SK-N-SH (cell line): ENCODE results near the gene PRELID1. TPM values are rescaled to one million over a fixed set of nuclear protein-coding genes. Genes with fewer than 3 reads are reported as not detected.
A peak's percentile ranks its signal among the peaks of the same experiment; 100 is the strongest.

Experiments used
- CTCF ChIA-PET: fragments of 300-600, 350-600 bp; formaldehyde crosslinking; extraction: SDS; loops from one replicate; lab custom pipeline; 2021; lab: Yijun Ruan, JAX
- POLR2A ChIA-PET: fragments of 350-600 bp; sonication (Branson Sonifier 250); formaldehyde crosslinking; extraction: SDS; loops from one replicate; lab custom pipeline; 2020; ENCODE audit warnings: antibody characterized with exemption, inconsistent platforms; lab: Yijun Ruan, JAX
- DNase-seq: peaks from one replicate; pipeline ENCODE4 v3.0.0; 2012
- H2AFZ ChIP-seq: fragments of 200-600 bp; sonication (generic); 2 replicates; pipeline ENCODE4 v1.8.1; 2016; ENCODE audit warnings: antibody characterized with exemption, mild to moderate bottlenecking, low read depth
- H3F3A ChIP-seq: fragments of 200-600 bp; sonication (generic); replicated peaks from 2 replicates; pipeline ENCODE3; 2016; ENCODE audit warnings: antibody characterized with exemption, mild to moderate bottlenecking; ENCODE audit not compliant: insufficient read depth
- H3K27ac ChIP-seq, 2 experiments: fragments of 200-500 bp in 1 of 2; fragments of 200-600 bp in 1 of 2; sonication (Bioruptor generic) in 1 of 2; sonication (generic), shearing (Covaris generic) in 1 of 2; 2 replicates each; pipeline versions ENCODE4 v1.5.1 to v1.6.1; 2014 to 2016; ENCODE audit warnings: low read depth in 2 of 2, inconsistent platforms in 1 of 2, low read length in 1 of 2, mild to moderate bottlenecking in 1 of 2, mixed read lengths in 1 of 2
- H3K27me3 ChIP-seq: fragments of 200-600 bp; sonication (generic), shearing (Covaris generic); 2 replicates; pipeline ENCODE4 v1.6.1; 2016; ENCODE audit warnings: mixed run types; ENCODE audit not compliant: insufficient read depth
- H3K36me3 ChIP-seq, 2 experiments: fragments of 200-500 bp in 1 of 2; fragments of 200-600 bp in 1 of 2; sonication (Bioruptor generic) in 1 of 2; sonication (generic) in 1 of 2; replicated peaks in 1 of 2; 2 replicates each; pipeline versions ENCODE3 to v1.5.1; 2014 to 2016; ENCODE audit warnings: low read length in 1 of 2, mild to moderate bottlenecking in 1 of 2; ENCODE audit not compliant: insufficient read depth in 2 of 2, control insufficient read depth in 1 of 2
- H3K4me1 ChIP-seq, 2 experiments: fragments of 200-500 bp in 1 of 2; fragments of 200-600 bp in 1 of 2; sonication (Bioruptor generic) in 1 of 2; sonication (generic), shearing (Covaris generic) in 1 of 2; 2 replicates each; pipeline versions ENCODE4 v1.5.1 to v1.6.1; 2014 to 2016; ENCODE audit warnings: low read depth in 1 of 2, low read length in 1 of 2, mixed run types in 1 of 2; ENCODE audit not compliant: insufficient read depth in 2 of 2, control insufficient read depth in 1 of 2
- H3K4me2 ChIP-seq: fragments of 200-600 bp; sonication (generic), shearing (Covaris generic); 2 replicates; pipeline ENCODE4 v1.6.1; 2017; ENCODE audit warnings: mixed run types
- H3K4me3 ChIP-seq, 2 experiments: fragments of 200-500 bp in 1 of 2; fragments of 200-600 bp in 1 of 2; sonication (Bioruptor generic) in 1 of 2; sonication (generic), shearing (Covaris generic) in 1 of 2; 2 replicates each; pipeline versions ENCODE4 v1.5.1 to v1.8.1; 2014 to 2016; ENCODE audit warnings: low read depth in 2 of 2, inconsistent platforms in 1 of 2, low read length in 1 of 2, mild to moderate bottlenecking in 1 of 2, mixed read lengths in 1 of 2, moderate library complexity in 1 of 2
- H3K79me2 ChIP-seq: fragments of 200-600 bp; sonication (generic); 2 replicates; pipeline ENCODE4 v1.8.1; 2017; ENCODE audit warnings: mild to moderate bottlenecking; ENCODE audit not compliant: insufficient read depth
- H3K9ac ChIP-seq: fragments of 200-600 bp; sonication (generic); 2 replicates; pipeline ENCODE4 v1.6.1; 2017; ENCODE audit warnings: mixed run types
- H3K9me2 ChIP-seq: fragments of 200-600 bp; sonication (generic); 2 replicates; pipeline ENCODE4 v1.6.1; 2017; ENCODE audit warnings: mixed run types
- H3K9me3 ChIP-seq: fragments of 200-600 bp; sonication (generic); 2 replicates; pipeline ENCODE4 v1.6.1; 2017; ENCODE audit warnings: mixed run types, mild to moderate bottlenecking, moderate library complexity
- H4K20me1 ChIP-seq: fragments of 200-600 bp; sonication (generic); 2 replicates; pipeline ENCODE4 v1.6.1; 2017; ENCODE audit warnings: mild to moderate bottlenecking, mixed run types; ENCODE audit not compliant: insufficient read depth
- CHD2 ChIP-seq: fragments of 150-350 bp; IDR thresholded peaks from 2 replicates; pipeline ENCODE4 v1.6.1; 2018; ENCODE audit warnings: low read length; ENCODE audit not compliant: partially characterized antibody
- CTCF ChIP-seq: fragments of 200-600 bp; sonication (generic); IDR thresholded peaks from 2 replicates; pipeline ENCODE4 v1.6.1; 2017; ENCODE audit warnings: antibody characterized with exemption, mild to moderate bottlenecking, moderate library complexity
- ELF1 ChIP-seq: IDR thresholded peaks from 2 replicates; pipeline ENCODE4 v1.4.0; 2012
- FOSL2 ChIP-seq: IDR thresholded peaks from 2 replicates; pipeline ENCODE4 v1.4.0; 2012; ENCODE audit warnings: low read depth, mild to moderate bottlenecking, moderate library complexity, borderline replicate concordance
- FOXM1 ChIP-seq: IDR thresholded peaks from 2 replicates; pipeline ENCODE4 v1.4.0; 2012; ENCODE audit warnings: low read depth, mild to moderate bottlenecking
- GABPA ChIP-seq: IDR thresholded peaks from 2 replicates; pipeline ENCODE4 v1.4.0; 2012; ENCODE audit warnings: low read depth, mild to moderate bottlenecking
- GATA2 ChIP-seq: sonication (generic); formaldehyde crosslinking; IDR thresholded peaks from 2 replicates; pipeline ENCODE4 v1.5.0; 2020; ENCODE audit warnings: mild to moderate bottlenecking, missing genetic modification reagents
- IRF3 ChIP-seq: fragments of 150-350 bp; IDR thresholded peaks from 2 replicates; pipeline ENCODE4 v1.6.1; 2016; ENCODE audit warnings: mild to moderate bottlenecking, low read depth, low read length
- MEF2A ChIP-seq: IDR thresholded peaks from 2 replicates; pipeline ENCODE4 v1.4.0; 2012; ENCODE audit warnings: low read depth, borderline replicate concordance
- NFIC ChIP-seq: IDR thresholded peaks from 2 replicates; pipeline ENCODE4 v1.4.0; 2012; ENCODE audit warnings: borderline replicate concordance
- PBX3 ChIP-seq: IDR thresholded peaks from 2 replicates; pipeline ENCODE4; 2012
- POLR2AphosphoS5 ChIP-seq: IDR thresholded peaks from 2 replicates; pipeline ENCODE4 v1.6.1; 2012; ENCODE audit warnings: low read depth, low read length
- RAD21 ChIP-seq: IDR thresholded peaks from 2 replicates; pipeline ENCODE4 v1.6.1; 2012; ENCODE audit warnings: mild to moderate bottlenecking, low read length
- RCOR1 ChIP-seq: fragments of 150-350 bp; IDR thresholded peaks from 2 replicates; pipeline ENCODE4 v1.6.1; 2017; ENCODE audit warnings: antibody characterized with exemption, low read length
- RFX5 ChIP-seq: IDR thresholded peaks from 2 replicates; pipeline ENCODE4 v1.6.1; 2012; ENCODE audit warnings: mild to moderate bottlenecking, improper control_type of control experiment, low read length
- TAF1 ChIP-seq: IDR thresholded peaks from 2 replicates; pipeline ENCODE4 v1.6.1; 2012; ENCODE audit warnings: low read depth, mild to moderate bottlenecking, low read length, moderate library complexity, borderline replicate concordance
- TCF12 ChIP-seq: IDR thresholded peaks from 2 replicates; pipeline ENCODE4 v1.4.0; 2012
- ZBTB33 ChIP-seq: IDR thresholded peaks from 2 replicates; pipeline ENCODE4 v1.4.0; 2012; ENCODE audit warnings: low read depth, borderline replicate concordance
- WGBS: methylation state at CpG from one replicate; pipeline ENCODE4 v1.1.6; 2017; ENCODE audit warnings: low lambda C conversion rate; 5-methylcytosine and 5-hydroxymethylcytosine counted together
- polyA plus RNA-seq, 3 experiments: library from polyadenylated mRNA; depleted of rRNA; stranded (reverse); fragments of >200 nt; gene quantifications; 2 replicates each; pipeline ENCODE4 v1.2.3, GENCODE V29; 2012
- TF ChIP-seq, protein P1 (sequence below): IDR thresholded peaks from 2 replicates; pipeline ENCODE4 v1.4.0; 2012; ENCODE audit warnings: low read depth, borderline replicate concordance

PRELID1 gene
- polyA plus RNA-seq, 1 of the 3 experiments (the other 2 are of a cell fraction), result 344 TPM

DNA sequence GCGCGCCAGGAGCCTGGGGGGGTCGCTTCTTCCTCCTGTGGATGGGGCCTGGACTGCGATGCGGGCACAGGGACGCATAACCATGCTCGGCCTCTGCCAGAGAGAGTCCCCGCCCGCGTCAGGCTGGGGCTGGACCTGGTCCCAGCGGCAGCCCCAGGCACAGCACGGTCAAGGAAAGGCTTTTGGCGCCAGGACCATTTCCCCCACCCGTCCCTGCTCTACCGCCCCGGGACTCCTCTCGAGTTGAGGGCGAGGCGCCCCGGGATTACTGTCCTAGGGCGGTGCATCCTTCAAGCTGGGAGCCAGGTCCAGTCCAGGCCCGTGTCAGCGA, 7.8 kb downstream of the PRELID1 start:
- Histone ChIP-seq H4K20me1 (peaks cover 18% of the 10 kb centered on the region), H3K4me1 (peaks cover 4 to 25% of the 10 kb centered on the region in 2 experiments; a peak in 1 of 4 replicates), H3K9me3 (no peaks in the 10 kb centered on the region), H3K27ac (peak overlapping the region; percentile 58 to 88; a peak in 3 of 4 replicates), H3K4me3 (peak overlapping the region; percentile 59 to 84), H3K79me2 (peaks cover 52% of the 10 kb centered on the region), H3K9ac (peak overlapping the region; percentile 85), H3K36me3 (peaks cover 7 to 12% of the 10 kb centered on the region in 2 experiments), H3K27me3 (no peaks in the 10 kb centered on the region), H3F3A (peaks cover 18% of the 10 kb centered on the region), H3K4me2 (peak overlapping the region; percentile 100), H3K9me2 (no peaks in the 10 kb centered on the region), H2AFZ (peak overlapping the region; percentile 91; the same call in 1 of the 2 replicates)
- CTCF ChIA-PET, result interaction anchor here (1.1 to 4.3 kb wide), 7 partner anchors 12 to 201 kb away, joined by 3 to 39 read pairs (median 6); no protein-coding TSS in a partner anchor
- DNase-seq, result peak; percentile 71
- TF ChIP-seq TCF12 (no peak), RFX5 (no peak)
- TF ChIP-seq, protein P1, sequence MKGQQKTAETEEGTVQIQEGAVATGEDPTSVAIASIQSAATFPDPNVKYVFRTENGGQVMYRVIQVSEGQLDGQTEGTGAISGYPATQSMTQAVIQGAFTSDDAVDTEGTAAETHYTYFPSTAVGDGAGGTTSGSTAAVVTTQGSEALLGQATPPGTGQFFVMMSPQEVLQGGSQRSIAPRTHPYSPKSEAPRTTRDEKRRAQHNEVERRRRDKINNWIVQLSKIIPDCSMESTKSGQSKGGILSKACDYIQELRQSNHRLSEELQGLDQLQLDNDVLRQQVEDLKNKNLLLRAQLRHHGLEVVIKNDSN, result no peak
- POLR2A ChIA-PET, result interaction anchor here (1.2 to 1.3 kb wide), 2 partner anchors 115 to 197 kb away, joined by 3 to 4 read pairs; no protein-coding TSS in a partner anchor
- 0% methylated on average over 5 of the region's 23 CpGs for WGBS

DNA sequence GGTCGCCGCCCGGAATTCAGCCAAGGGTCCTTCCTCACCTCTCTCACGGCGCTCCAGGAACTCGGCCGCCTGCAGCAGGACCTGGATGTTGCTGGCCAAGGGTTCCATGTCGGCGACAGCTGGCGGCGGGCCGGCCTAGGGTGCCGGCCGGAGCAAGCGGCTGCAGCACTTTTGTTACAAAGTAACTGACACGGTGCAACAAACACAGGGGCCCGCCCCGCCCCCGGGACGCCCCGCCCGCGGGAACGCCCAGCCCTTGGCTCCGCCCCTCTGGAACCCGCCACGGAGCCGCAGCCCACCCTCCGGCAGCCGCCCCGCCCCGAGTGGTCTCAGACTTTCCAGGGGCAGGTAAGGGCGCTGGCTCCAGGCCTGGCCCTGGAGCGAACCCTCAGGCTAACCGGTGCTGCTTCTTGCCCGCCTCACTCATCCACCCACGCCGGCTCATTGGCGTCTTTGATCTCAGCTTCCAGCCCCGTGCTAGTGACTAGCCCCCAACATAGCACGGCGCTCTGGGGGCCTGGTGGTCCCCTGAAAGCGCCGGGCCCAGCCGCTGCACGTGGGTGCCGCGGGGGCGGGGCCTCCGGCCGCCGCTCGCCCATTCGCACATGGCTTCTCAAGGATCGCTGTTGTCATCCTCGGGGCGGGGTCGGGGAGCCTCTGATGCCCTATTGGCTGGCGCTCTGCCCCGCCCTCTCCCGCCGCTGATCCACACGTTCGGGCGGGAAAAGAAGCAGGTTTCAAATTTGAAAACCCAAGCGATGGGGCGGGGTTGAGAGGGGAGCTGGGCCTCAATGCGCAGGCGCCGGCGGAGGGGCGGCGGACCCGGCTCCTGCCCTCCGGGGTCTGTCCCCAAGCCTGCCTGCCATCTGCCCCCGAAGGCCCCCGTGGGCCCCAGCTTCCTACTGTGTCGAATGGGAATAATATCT, 8.4 kb downstream of the PRELID1 start, which contains the start of gene MXD3:
Gene MXD3, minus strand, starts transcription at position 176 of the 926 bp plus-strand sequence. Its CDS starts 68 bp downstream, at position 108.
- Histone ChIP-seq H4K20me1 (peaks cover 18% of the 10 kb centered on the region), H3K36me3 (peaks cover under 1 to 6% of the 10 kb centered on the region in 2 experiments), H2AFZ (peak within 1 kb of the TSS; percentile 91; the same call in 1 of the 2 replicates), H3K9ac (peak within 1 kb of the TSS; percentile 85), H3K4me2 (peak within 1 kb of the TSS; percentile 100), H3K9me2 (no peaks in the 10 kb centered on the region), H3K27me3 (no peaks in the 10 kb centered on the region), H3F3A (peaks cover 12% of the 10 kb centered on the region), H3K27ac (peak within 1 kb of the TSS; percentile 73 to 88), H3K4me1 (peaks cover 4 to 25% of the 10 kb centered on the region in 2 experiments; a peak in 1 of 4 replicates), H3K4me3 (peak within 1 kb of the TSS; percentile 59 to 84), H3K9me3 (no peaks in the 10 kb centered on the region), H3K79me2 (peaks cover 45% of the 10 kb centered on the region)
- ChIA-PET CTCF (interaction anchor here (0.6 to 3.6 kb wide), 8 partner anchors 13 to 334 kb away, joined by 3 to 25 read pairs (median 4); no protein-coding TSS in a partner anchor), POLR2A (interaction anchor here (0.6 to 1.3 kb wide), 2 partner anchors 190 to 197 kb away, joined by 3 read pairs; no protein-coding TSS in a partner anchor)
- DNase-seq, result peak; percentile 97
- WGBS, result 0% methylated on average over 20 of the region's 78 CpGs
- TF ChIP-seq CTCF, result no peak
- peak; percentile 69 for TF ChIP-seq POLR2AphosphoS5
- no peak for TF ChIP-seq GABPA
- TF ChIP-seq RFX5, result no peak
- no peak for TF ChIP-seq ZBTB33
- TF ChIP-seq IRF3, result peak; percentile 52; the same call in 1 of the 2 replicates
- peak; percentile 42 for TF ChIP-seq CHD2
- TF ChIP-seq FOSL2, result no peak
- no peak for TF ChIP-seq MEF2A
- no peak for TF ChIP-seq ELF1
- peak; percentile 99 for TF ChIP-seq FOXM1
- no peak for TF ChIP-seq NFIC
- no peak for TF ChIP-seq RCOR1
- no peak; the same call in 1 of the 2 replicates for TF ChIP-seq TAF1
- 0 out of 2 replicates have a peak, but pooled peaks have one; percentile 11 for TF ChIP-seq PBX3
- TF ChIP-seq GATA2 (CRISPR knock-in tag), result no peak
- TF ChIP-seq RAD21, result no peak
